ENCODE data around the gene HJURP.

Gene HJURP

GRCh38 chr2:233836359-233836758 lies 18.0 kb downstream of the HJURP start:
- H3K4me1 ChIP-seq (ENCODE audit: insufficient read depth, low read length, poor library complexity, severe bottlenecking): peaks cover 41% of the 10 kb centered on the region

GRCh38 chr2:233835230-233836186 lies 18.8 kb downstream of the HJURP start:
- Histone ChIP-seq H3K4me2 (ENCODE audit: low read depth, low read length, poor library complexity, severe bottlenecking) (no peak overlapping the region), H3K9me2 (replicated peaks; ENCODE audit: low read depth, low read length) (no peaks in the 10 kb centered on the region), H3K27me3 (ENCODE audit: insufficient read depth, low read length, poor library complexity, severe bottlenecking) (no peaks in the 10 kb centered on the region), H3F3A (ENCODE audit: low read depth) (peaks cover 2% of the 10 kb centered on the region; the same call in 1 of the 2 replicates), H2AFZ (ENCODE audit: low read length) (no peak overlapping the region), H3K4me3 (ENCODE audit: low read length, poor library complexity, severe bottlenecking) (no peak overlapping the region), H3K9me3 (ENCODE audit: insufficient read depth, low read depth, low read length) (no peaks in the 10 kb centered on the region), H3K79me2 (ENCODE audit: insufficient read depth, low read length) (peaks cover 59% of the 10 kb centered on the region), H4K20me1 (ENCODE audit: insufficient read depth, low read length, poor library complexity, severe bottlenecking) (peaks cover 38% of the 10 kb centered on the region), H3K4me1 (ENCODE audit: insufficient read depth, low read length, poor library complexity, severe bottlenecking) (peaks cover 33% of the 10 kb centered on the region), H3K9ac (ENCODE audit: low read depth, low read length, poor library complexity, severe bottlenecking) (no peak overlapping the region), H3K36me3 (ENCODE audit: insufficient read depth, low read length) (peaks cover 83% of the 10 kb centered on the region)
- TF ChIP-seq, protein P1, sequence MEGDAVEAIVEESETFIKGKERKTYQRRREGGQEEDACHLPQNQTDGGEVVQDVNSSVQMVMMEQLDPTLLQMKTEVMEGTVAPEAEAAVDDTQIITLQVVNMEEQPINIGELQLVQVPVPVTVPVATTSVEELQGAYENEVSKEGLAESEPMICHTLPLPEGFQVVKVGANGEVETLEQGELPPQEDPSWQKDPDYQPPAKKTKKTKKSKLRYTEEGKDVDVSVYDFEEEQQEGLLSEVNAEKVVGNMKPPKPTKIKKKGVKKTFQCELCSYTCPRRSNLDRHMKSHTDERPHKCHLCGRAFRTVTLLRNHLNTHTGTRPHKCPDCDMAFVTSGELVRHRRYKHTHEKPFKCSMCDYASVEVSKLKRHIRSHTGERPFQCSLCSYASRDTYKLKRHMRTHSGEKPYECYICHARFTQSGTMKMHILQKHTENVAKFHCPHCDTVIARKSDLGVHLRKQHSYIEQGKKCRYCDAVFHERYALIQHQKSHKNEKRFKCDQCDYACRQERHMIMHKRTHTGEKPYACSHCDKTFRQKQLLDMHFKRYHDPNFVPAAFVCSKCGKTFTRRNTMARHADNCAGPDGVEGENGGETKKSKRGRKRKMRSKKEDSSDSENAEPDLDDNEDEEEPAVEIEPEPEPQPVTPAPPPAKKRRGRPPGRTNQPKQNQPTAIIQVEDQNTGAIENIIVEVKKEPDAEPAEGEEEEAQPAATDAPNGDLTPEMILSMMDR (conservative IDR thresholded peaks at IDR 0.05; ENCODE audit: low read length): no peak
- TF ChIP-seq EZH2phosphoT487 (IDR thresholded peaks at IDR 0.05; ENCODE audit: borderline replicate concordance): no peak

More at GRCh38 chr2:233836359-233836758, 18.0 kb downstream of the HJURP start:
- Histone ChIP-seq H3K4me2 (ENCODE audit: low read depth, low read length, poor library complexity, severe bottlenecking) (no peak overlapping the region), H3K4me3 (ENCODE audit: low read length, poor library complexity, severe bottlenecking) (no peak overlapping the region), H3K9ac (ENCODE audit: low read depth, low read length, poor library complexity, severe bottlenecking) (no peak overlapping the region), H3K27me3 (ENCODE audit: insufficient read depth, low read length, poor library complexity, severe bottlenecking) (no peaks in the 10 kb centered on the region), H2AFZ (ENCODE audit: low read length) (no peak overlapping the region), H4K20me1 (ENCODE audit: insufficient read depth, low read length, poor library complexity, severe bottlenecking) (peaks cover 46% of the 10 kb centered on the region), H3K79me2 (ENCODE audit: insufficient read depth, low read length) (peaks cover 67% of the 10 kb centered on the region), H3F3A (ENCODE audit: low read depth) (peaks cover 2% of the 10 kb centered on the region; the same call in 1 of the 2 replicates), H3K36me3 (ENCODE audit: insufficient read depth, low read length) (peaks cover 92% of the 10 kb centered on the region), H3K9me3 (ENCODE audit: insufficient read depth, low read depth, low read length) (no peaks in the 10 kb centered on the region), H3K9me2 (replicated peaks; ENCODE audit: low read depth, low read length) (no peaks in the 10 kb centered on the region)
- TF ChIP-seq, protein P1 (conservative IDR thresholded peaks at IDR 0.05; ENCODE audit: low read length): no peak
- no peak for TF ChIP-seq EZH2phosphoT487 (IDR thresholded peaks at IDR 0.05; ENCODE audit: borderline replicate concordance)

- H3K4me2 ChIP-seq (ENCODE audit: low read depth, low read length, poor library complexity, severe bottlenecking): no peak overlapping the region
- TF ChIP-seq, protein P1 (conservative IDR thresholded peaks at IDR 0.05; ENCODE audit: low read length): no peak
- TF ChIP-seq EZH2phosphoT487 (IDR thresholded peaks at IDR 0.05; ENCODE audit: borderline replicate concordance): no peak
- H4K20me1 ChIP-seq (ENCODE audit: insufficient read depth, low read length, poor library complexity, severe bottlenecking): peaks cover 16% of the 10 kb centered on the region
- H3K9me3 ChIP-seq (ENCODE audit: insufficient read depth, low read depth, low read length): no peaks in the 10 kb centered on the region
- H3K79me2 ChIP-seq (ENCODE audit: insufficient read depth, low read length): peaks cover 37% of the 10 kb centered on the region
- H2AFZ ChIP-seq (ENCODE audit: low read length): no peak overlapping the region
- H3K27me3 ChIP-seq (ENCODE audit: insufficient read depth, low read length, poor library complexity, severe bottlenecking): no peaks in the 10 kb centered on the region
- no peaks in the 10 kb centered on the region for H3K9me2 ChIP-seq (replicated peaks; ENCODE audit: low read depth, low read length)
- H3F3A ChIP-seq (ENCODE audit: low read depth): peaks cover 2% of the 10 kb centered on the region; the same call in 1 of the 2 replicates
- H3K4me3 ChIP-seq (ENCODE audit: low read length, poor library complexity, severe bottlenecking): no peak overlapping the region
- no peak overlapping the region for H3K9ac ChIP-seq (ENCODE audit: low read depth, low read length, poor library complexity, severe bottlenecking)
- peaks cover 12% of the 10 kb centered on the region for H3K4me1 ChIP-seq (ENCODE audit: insufficient read depth, low read length, poor library complexity, severe bottlenecking)
- peaks cover 61% of the 10 kb centered on the region for H3K36me3 ChIP-seq (ENCODE audit: insufficient read depth, low read length)
Measured at GRCh38 chr2:233833345-233833744, 21.0 kb downstream of the HJURP start.
